Pulmonary artery endothelial cell (primary cell): ENCODE measurements around the gene GLUL. TPM values are rescaled to one million over a fixed set of nuclear protein-coding genes. Genes with fewer than 3 reads are reported as not detected.
A peak's percentile ranks its signal among the peaks of the same experiment; 100 is the strongest.

ENCODE experiments used
- DNase-seq: peaks from one replicate; pipeline ENCODE4 v3.0.0-alpha.2; 2011; ENCODE audit warnings: low read depth, low spot score
- total RNA-seq: library from RNA; depleted of rRNA; stranded (reverse); fragments of >200 nt; gene quantifications from 2 replicates; pipeline ENCODE4 v1.2.3, GENCODE V29; 2014

Gene GLUL
- 303 and 411 TPM in 2 replicates for total RNA-seq

GRCh38 chr1:182391362-182392049 is at the start of gene GLUL:
Gene GLUL, minus strand, starts transcription at chr1:182391790. Its CDS starts 3,053 bp downstream, at chr1:182388737.
- DNase-seq, result peak; percentile 75

DNA sequence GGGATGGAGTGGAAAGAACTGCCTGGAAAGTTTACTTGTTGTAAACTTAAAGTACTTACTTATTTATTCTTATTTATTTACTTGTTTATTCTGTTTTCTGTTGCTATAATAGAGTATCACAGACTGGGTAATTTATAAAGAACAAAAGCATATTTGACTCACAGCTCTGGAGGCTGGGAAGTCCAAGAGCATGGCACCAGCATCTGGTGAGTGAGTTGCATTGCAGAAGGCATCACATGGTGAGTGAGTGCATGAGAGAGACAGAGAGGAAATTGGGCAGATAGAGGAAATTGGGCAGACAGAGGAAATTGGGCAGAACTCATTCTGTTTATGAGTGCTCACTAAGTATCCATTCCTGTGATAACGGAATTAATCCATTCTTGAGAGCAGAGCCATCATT is 46.7 kb upstream of the GLUL start:
- no peak for DNase-seq

DNA sequence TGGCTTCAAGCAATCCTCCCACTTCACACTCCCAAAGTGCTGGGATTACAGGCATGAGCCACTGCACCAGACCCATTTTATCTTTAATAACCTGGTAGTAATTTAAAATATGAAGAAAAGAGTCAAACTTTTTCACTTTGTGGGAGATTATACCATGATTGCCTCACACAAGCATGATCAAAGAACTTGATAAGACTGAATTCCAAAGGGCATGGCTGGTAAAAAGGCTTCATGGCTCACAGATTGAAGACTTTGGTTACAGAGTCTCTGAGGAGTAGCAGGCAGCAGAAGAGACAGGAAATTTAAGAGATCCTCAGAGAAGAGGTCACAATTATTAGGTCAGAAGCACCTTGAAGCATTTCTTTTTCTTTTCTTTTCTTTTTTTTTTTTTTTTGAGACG is 42.0 kb upstream of the GLUL start:
- no peak for DNase-seq

GRCh38 chr1:182431278-182431677 is 39.7 kb upstream of the GLUL start:
- no peak for DNase-seq

GRCh38 chr1:182430263-182431068 is 38.9 kb upstream of the GLUL start:
- DNase-seq, result no peak

GRCh38 chr1:182428043-182428442 is 36.5 kb upstream of the GLUL start:
- DNase-seq, result no peak

DNA sequence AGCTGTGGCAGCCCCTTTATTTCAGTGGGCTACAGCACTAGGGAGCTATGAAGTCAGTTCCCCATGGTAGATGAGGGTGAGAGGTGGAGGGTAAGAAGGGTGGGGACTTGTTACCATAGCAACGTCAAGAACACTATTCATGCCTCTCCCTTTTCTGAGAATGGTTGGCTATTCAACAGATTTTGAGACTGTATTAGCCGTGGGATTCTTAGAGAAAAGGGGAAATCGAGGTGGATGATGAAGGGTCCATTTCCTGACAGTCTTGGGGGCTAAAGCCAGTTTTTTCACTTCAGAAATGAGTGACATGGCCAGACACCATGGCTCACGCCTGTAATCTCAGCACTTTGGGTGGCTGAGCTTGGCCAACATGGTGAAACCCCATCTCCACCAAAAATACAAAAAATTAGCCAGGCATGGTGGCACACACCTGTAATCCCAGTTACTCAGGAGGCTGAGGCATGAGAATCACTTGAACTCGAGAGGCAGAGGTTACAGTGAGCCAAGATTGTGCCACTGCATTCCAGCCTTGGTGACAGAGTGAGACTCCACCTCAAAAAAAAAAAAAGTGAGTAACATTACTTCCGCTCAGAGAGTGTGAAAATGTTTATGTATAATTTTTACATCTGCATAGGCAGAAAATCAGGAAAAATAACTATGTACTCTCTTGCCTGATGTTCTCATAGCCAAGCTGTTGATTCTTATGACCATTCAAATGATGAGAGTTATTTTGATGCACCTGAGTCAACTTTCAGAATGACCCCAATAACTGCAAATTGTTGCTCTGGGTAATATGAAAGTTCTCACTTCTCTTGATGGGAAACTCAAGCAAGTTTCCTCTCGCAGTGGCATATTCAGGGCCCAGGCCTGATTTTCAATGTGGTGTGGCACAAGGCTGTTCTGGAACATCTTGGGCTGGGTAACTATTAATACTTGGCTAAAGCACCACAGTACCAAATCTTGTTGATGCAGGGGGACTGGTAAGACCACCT is 35.1 kb upstream of the GLUL start:
- no peak for DNase-seq

- DNase-seq, result no peak
Observed at GRCh38 chr1:182415789-182416188, 24.2 kb upstream of the GLUL start.

GRCh38 chr1:182413969-182414368 is 22.4 kb upstream of the GLUL start:
- DNase-seq, result no peak

DNA sequence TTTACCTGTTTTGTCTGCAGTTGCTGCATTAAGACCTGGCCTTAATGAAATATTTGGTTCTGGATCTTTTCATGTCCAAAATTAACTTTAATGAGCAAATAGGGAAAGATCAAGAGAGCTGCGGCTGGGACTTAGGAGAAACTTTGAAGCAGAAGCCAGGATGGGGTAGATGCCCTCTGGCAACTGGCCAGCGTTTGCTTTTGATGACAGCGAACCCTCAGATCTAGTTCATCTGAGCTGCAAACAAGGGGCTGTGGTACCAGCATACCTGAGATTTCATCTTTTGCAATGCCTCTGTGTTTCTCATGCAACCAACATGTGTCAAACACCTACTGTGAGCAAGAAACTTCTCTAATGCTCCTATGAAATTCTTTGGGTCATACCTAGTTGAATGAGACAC is 21.9 kb upstream of the GLUL start:
- DNase-seq, result no peak

DNA sequence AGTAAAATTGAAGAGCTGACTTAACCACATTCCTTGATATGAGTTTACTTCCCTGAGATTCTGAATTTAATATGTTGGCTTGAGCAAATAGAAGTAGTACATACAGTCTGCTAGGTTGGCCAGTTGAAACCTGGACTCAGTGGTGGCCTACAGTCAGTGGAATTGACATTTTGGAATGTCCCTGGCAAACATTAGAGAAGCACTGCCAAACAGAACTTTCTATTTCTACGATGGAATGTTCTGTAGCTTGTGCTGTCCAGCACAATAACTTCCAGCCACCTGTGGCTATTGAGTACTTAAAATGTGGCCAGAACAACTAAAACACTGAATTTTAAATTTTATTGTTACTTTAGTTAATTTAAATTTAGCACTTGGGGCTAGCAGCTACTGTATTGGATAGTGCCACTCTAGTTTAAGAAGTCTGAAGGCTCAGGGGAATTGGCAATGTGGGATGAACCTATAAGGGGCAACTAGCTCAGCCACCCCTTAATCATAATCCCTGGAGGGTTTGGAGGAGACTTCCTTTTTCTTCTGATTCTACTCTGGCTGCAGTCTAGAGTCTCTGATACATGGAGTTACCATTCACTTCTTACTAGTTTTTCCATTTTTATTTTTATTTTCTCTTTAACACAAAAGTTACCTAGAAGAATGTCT is 19.2 kb upstream of the GLUL start:
- no peak for DNase-seq

GRCh38 chr1:182410138-182410537 is 18.5 kb upstream of the GLUL start:
- DNase-seq, result no peak

- DNase-seq, result no peak
Observed at GRCh38 chr1:182408435-182409075, 17.0 kb upstream of the GLUL start.

DNA sequence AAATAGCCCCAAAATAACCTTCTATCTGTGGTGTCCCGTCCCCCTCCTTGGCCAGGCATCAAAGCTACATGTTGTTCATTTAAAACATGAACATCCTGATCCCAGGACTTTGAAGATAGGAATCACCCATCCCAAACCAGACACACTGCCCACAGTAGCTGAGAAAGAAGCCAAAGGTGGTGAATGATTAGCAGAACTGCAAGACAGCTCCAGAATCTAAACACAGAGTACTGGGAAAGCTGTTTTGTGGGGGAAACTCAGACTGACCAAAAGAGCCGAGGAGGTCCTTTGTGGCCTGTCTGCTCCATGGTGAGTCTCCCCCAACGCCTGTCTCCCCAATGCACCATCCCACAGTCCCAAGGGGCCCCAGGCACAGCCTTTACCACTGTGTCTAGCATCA is 16.1 kb upstream of the GLUL start:
- DNase-seq, result no peak

DNA sequence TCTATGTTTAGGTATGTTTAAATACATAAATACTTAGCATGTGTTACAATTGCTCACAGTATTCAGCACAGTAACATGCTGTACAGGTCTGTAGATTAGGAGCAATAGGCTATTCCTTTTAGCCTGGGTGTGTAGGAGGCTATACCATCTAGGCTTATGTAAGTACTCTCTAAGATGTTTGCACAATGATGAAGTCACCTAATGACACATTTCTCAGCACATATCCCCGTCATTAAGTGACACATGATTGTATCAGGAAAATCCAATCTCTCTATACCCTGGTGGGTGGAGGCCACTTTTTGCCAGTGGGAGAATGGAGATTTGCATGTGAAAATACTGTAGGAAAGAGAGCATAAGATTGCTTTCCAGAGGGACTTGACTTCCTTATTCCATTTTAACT is 14.4 kb upstream of the GLUL start:
- DNase-seq, result no peak

GRCh38 chr1:182405578-182405977 is 14.0 kb upstream of the GLUL start:
- DNase-seq, result no peak

DNA sequence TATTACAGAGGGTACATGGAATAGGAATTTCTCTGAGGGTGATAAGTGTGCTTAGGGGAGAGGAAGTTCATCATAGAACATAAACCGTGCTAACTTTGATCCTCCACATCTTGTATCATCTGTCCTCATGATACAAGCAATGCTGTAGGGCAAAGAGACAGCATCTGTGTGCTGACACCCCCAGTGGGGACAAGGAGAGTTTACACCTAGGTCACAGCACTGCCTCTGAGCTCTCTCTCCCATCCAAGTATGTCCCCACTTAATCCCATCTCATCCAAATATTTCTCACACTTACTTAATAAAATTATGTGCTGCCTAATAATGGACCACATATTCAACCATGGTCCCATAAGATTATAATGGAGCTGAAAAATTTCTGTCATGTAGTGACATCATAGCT is 13.2 kb upstream of the GLUL start:
- no peak for DNase-seq

- no peak for DNase-seq
Observed at GRCh38 chr1:182400567-182400966, 9.0 kb upstream of the GLUL start, which contains the start of gene TEDDM1. Gene TEDDM1, minus strand, starts transcription at chr1:182400667. Its CDS starts 182 bp downstream, at chr1:182400485.

DNA sequence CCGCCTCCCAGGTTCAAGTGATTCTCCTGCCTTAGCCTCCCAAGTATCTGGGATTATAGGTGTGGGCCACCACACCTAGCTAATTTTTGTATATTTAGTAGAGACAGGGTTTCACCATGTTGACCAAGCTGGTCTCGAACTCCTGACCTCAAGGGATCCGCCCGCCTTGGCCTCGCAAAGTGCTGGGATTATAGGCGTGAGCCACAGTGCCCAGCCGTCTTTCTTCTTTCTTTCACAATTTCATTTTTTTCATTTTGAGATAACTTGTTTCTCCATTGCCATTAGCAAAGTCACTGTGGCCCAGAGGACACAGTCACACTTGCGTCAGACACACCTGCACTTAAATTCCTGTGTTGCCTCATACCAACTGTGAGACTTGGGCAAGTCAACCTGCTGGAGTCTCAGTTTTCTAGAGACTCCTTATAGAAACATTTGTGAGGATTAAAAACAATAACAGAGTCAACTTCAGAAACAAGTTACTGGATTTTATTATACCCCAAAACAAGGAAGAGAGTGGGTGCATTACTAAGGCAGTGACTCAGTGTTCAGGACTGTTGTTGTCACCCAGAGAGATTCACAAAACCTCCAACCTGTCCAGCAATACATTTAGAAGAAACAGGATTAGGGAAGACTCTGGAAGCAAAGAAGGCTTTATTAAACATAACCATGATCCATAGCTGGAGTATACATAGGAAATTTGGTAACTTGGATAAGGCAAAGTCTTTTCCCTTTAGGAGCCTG is 6.2 kb upstream of the GLUL start:
- DNase-seq, result no peak

- DNase-seq, result no peak
Observed at GRCh38 chr1:182395906-182396305, 4.3 kb upstream of the GLUL start.
